Measurements from ENCODE around the gene AOAH.

AOAH gene

GRCh38 chr7:36598054-36598674 lies 126.1 kb downstream of the AOAH start:
- no peaks in the 10 kb centered on the region for H3K9me3 ChIP-seq (ENCODE audit: control insufficient read depth, insufficient read depth, low read length)
- H3K27ac ChIP-seq (ENCODE audit: low read depth, low read length) = no peak overlapping the region

DNA sequence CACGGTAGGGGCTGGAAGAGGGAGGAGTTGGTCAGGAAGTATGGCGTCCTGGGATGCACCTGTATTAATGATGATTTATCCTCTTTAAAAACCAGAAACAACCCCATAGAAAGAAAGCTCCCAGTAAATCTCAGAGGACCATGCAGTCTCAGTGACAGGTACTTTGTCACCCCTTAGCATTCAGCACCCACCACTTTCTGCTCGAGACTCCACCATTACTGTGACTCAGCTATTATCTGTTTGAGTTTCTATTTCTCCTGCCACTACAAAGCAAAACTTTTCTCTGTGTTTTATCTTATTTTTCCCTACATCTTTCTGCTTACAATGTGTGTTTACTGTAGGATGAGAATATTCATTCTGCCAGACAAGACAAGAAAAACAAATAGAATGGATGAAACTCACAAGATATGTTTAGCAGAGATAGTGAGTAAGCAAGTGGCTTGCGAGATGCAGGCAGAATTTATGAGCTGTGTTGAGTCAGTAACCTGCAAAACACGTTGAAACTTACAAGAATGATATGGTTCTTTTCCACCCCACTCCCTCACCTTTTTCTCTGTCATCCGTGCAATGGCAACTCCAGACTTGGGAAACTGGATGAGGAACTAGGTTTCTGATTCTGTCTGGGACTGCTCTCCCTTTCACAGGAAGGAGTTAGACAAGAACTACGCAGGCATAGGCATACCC lies 127.1 kb downstream of the AOAH start:
- Histone ChIP-seq H3F3A (ENCODE audit: control insufficient read depth, insufficient read depth) (no peaks in the 10 kb centered on the region), H3K4me1 (ENCODE audit: control insufficient read depth, low read length) (no peaks in the 10 kb centered on the region), H3K9me2 (replicated peaks; ENCODE audit: control insufficient read depth, low read length) (no peaks in the 10 kb centered on the region), H3K27me3 (ENCODE audit: control insufficient read depth, low read length) (peaks cover 3% of the 10 kb centered on the region; the same call in 1 of the 2 replicates), H3K9me3 (ENCODE audit: control insufficient read depth, insufficient read depth, low read length) (no peaks in the 10 kb centered on the region), H3K27ac (ENCODE audit: low read depth, low read length) (no peak overlapping the region), H3K79me2 (ENCODE audit: control insufficient read depth, low read length) (no peaks in the 10 kb centered on the region), H4K20me1 (ENCODE audit: control insufficient read depth, insufficient read depth, low read depth, low read length) (no peaks in the 10 kb centered on the region), H3K36me3 (ENCODE audit: control insufficient read depth, low read length) (no peaks in the 10 kb centered on the region), H3K4me2 (ENCODE audit: low read length) (no peak overlapping the region), H3K4me3 (ENCODE audit: low read length) (no peak overlapping the region)
- TF ChIP-seq, protein P1, sequence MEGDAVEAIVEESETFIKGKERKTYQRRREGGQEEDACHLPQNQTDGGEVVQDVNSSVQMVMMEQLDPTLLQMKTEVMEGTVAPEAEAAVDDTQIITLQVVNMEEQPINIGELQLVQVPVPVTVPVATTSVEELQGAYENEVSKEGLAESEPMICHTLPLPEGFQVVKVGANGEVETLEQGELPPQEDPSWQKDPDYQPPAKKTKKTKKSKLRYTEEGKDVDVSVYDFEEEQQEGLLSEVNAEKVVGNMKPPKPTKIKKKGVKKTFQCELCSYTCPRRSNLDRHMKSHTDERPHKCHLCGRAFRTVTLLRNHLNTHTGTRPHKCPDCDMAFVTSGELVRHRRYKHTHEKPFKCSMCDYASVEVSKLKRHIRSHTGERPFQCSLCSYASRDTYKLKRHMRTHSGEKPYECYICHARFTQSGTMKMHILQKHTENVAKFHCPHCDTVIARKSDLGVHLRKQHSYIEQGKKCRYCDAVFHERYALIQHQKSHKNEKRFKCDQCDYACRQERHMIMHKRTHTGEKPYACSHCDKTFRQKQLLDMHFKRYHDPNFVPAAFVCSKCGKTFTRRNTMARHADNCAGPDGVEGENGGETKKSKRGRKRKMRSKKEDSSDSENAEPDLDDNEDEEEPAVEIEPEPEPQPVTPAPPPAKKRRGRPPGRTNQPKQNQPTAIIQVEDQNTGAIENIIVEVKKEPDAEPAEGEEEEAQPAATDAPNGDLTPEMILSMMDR (IDR thresholded peaks at IDR 0.05; ENCODE audit: low read depth, low read length, poor library complexity, severe bottlenecking) = no peak
- no peak for TF ChIP-seq EZH2phosphoT487 (IDR thresholded peaks at IDR 0.05; ENCODE audit: borderline replicate concordance, low read length)

More at GRCh38 chr7:36598054-36598674, 126.1 kb downstream of the AOAH start:
- TF ChIP-seq EZH2phosphoT487 (IDR thresholded peaks at IDR 0.05; ENCODE audit: borderline replicate concordance, low read length) = no peak
- TF ChIP-seq, protein P1 (IDR thresholded peaks at IDR 0.05; ENCODE audit: low read depth, low read length, poor library complexity, severe bottlenecking) = no peak
- Histone ChIP-seq H3K36me3 (ENCODE audit: control insufficient read depth, low read length) (no peaks in the 10 kb centered on the region), H3K9me2 (replicated peaks; ENCODE audit: control insufficient read depth, low read length) (no peaks in the 10 kb centered on the region), H3K79me2 (ENCODE audit: control insufficient read depth, low read length) (no peaks in the 10 kb centered on the region), H3F3A (ENCODE audit: control insufficient read depth, insufficient read depth) (no peaks in the 10 kb centered on the region), H3K4me1 (ENCODE audit: control insufficient read depth, low read length) (no peaks in the 10 kb centered on the region), H4K20me1 (ENCODE audit: control insufficient read depth, insufficient read depth, low read depth, low read length) (no peaks in the 10 kb centered on the region), H3K4me3 (ENCODE audit: low read length) (no peak overlapping the region), H3K4me2 (ENCODE audit: low read length) (no peak overlapping the region), H3K27me3 (ENCODE audit: control insufficient read depth, low read length) (no peaks in the 10 kb centered on the region; the same call in 1 of the 2 replicates)

GRCh38 chr7:36594445-36594844 lies 129.8 kb downstream of the AOAH start:
- TF ChIP-seq, protein P1 (IDR thresholded peaks at IDR 0.05; ENCODE audit: low read depth, low read length, poor library complexity, severe bottlenecking) = no peak
- TF ChIP-seq EZH2phosphoT487 (IDR thresholded peaks at IDR 0.05; ENCODE audit: borderline replicate concordance, low read length) = no peak
- Histone ChIP-seq H3F3A (ENCODE audit: control insufficient read depth, insufficient read depth) (no peaks in the 10 kb centered on the region), H3K9me2 (replicated peaks; ENCODE audit: control insufficient read depth, low read length) (no peaks in the 10 kb centered on the region), H3K27me3 (ENCODE audit: control insufficient read depth, low read length) (peaks cover 13% of the 10 kb centered on the region), H3K4me1 (ENCODE audit: control insufficient read depth, low read length) (no peaks in the 10 kb centered on the region), H4K20me1 (ENCODE audit: control insufficient read depth, insufficient read depth, low read depth, low read length) (no peaks in the 10 kb centered on the region), H3K4me2 (ENCODE audit: low read length) (no peak overlapping the region), H3K79me2 (ENCODE audit: control insufficient read depth, low read length) (no peaks in the 10 kb centered on the region), H3K4me3 (ENCODE audit: low read length) (no peak overlapping the region), H3K27ac (ENCODE audit: low read depth, low read length) (no peak overlapping the region), H3K36me3 (ENCODE audit: control insufficient read depth, low read length) (no peaks in the 10 kb centered on the region), H3K9me3 (ENCODE audit: control insufficient read depth, insufficient read depth, low read length) (no peaks in the 10 kb centered on the region)

Data from DOHH2 (cell line).